ENCODE measurements around the gene HAUS7. TPM values are rescaled to one million over a fixed set of nuclear protein-coding genes. Genes with fewer than 3 reads are reported as not detected.

HAUS7 gene
- total and polyA plus RNA-seq, 2 of the 8 experiments (the other 6 are each of a cell fraction or from before 2014, with no cell fraction given) = 45.4 to 54.0 TPM

GRCh38 chrX:153450949-153451277 is 19.5 kb downstream of the HAUS7 start (continued):
- TF ChIP-seq USF2 (IDR thresholded peaks at IDR 0.05; ENCODE audit: low read length) = no peak
- TF ChIP-seq RXRA (IDR thresholded peaks at IDR 0.05; ENCODE audit: insufficient read depth, low read depth, low read length) = no peak
